ENCODE data around the gene TPP2. TPM values are rescaled to one million over a fixed set of nuclear protein-coding genes. Genes with fewer than 3 reads are reported as not detected.

Gene TPP2
- total RNA-seq, 2 donors from 2014 or later, result 64.2 to 80.6 TPM

GRCh38 chr13:102682727-102683126 is 85.9 kb downstream of the TPP2 start:
- Histone ChIP-seq H3K4me1 (ENCODE audit: control insufficient read depth, insufficient read depth, low read length) (peaks cover 13% of the 10 kb centered on the region), H3K27me3 (ENCODE audit: control insufficient read depth, insufficient read depth, low read length, poor library complexity, severe bottlenecking) (no peaks in the 10 kb centered on the region), H3K9me3 (ENCODE audit: control insufficient read depth, low read length) (no peaks in the 10 kb centered on the region), H3K9ac (ENCODE audit: extremely low read depth, low read length, poor library complexity, severe bottlenecking) (no peak overlapping the region), H3K27ac (ENCODE audit: low read depth, low read length) (no peak overlapping the region), H3K36me3 (ENCODE audit: control insufficient read depth, insufficient read depth, low read length) (peaks cover 30% of the 10 kb centered on the region), H3K4me3 (ENCODE audit: low read length) (no peak overlapping the region)
- Mint-ChIP-seq H3K36me3 (ENCODE audit: low read depth) (peaks cover 14% of the 10 kb centered on the region), H3K27me3 (ENCODE audit: insufficient read depth) (no peaks in the 10 kb centered on the region), H3K9me3 (no peaks in the 10 kb centered on the region), H3K27ac (no peak overlapping the region), H3K4me3 (no peak overlapping the region), H3K4me1 (peaks cover 9% of the 10 kb centered on the region)
- DNase-seq, result no peak
- 90 to 100% methylated on average over 1 to 3 of the region's 3 CpGs for WGBS, 2 experiments (ENCODE audit: insufficient coverage in 1 of 2, insufficient read length in 1 of 2)
- no peak for TF ChIP-seq CTCF (conservative IDR thresholded peaks at IDR 0.05)

GRCh38 chr13:102683637-102684036 is 86.9 kb downstream of the TPP2 start:
- H3K4me1 Mint-ChIP-seq, result peaks cover 15% of the 10 kb centered on the region
- H3K9me3 ChIP-seq (ENCODE audit: control insufficient read depth, low read length), result no peaks in the 10 kb centered on the region

GRCh38 chr13:102686024-102686423 is 89.2 kb downstream of the TPP2 start:
- Mint-ChIP-seq H3K4me3 (no peak overlapping the region), H3K27ac (no peak overlapping the region), H3K36me3 (ENCODE audit: low read depth) (no peaks in the 10 kb centered on the region), H3K4me1 (peaks cover 15% of the 10 kb centered on the region), H3K9me3 (no peaks in the 10 kb centered on the region), H3K27me3 (ENCODE audit: insufficient read depth) (no peaks in the 10 kb centered on the region)
- no peak overlapping the region for H3K4me3 ChIP-seq (ENCODE audit: low read length)
- 89 to 98% methylated on average over 3 of the region's 3 CpGs for WGBS, 2 experiments (ENCODE audit: insufficient coverage in 1 of 2, insufficient read length in 1 of 2)
- H3K4me1 ChIP-seq (ENCODE audit: control insufficient read depth, insufficient read depth, low read length), result peaks cover 13% of the 10 kb centered on the region
- no peak overlapping the region for H3K9ac ChIP-seq (ENCODE audit: extremely low read depth, low read length, poor library complexity, severe bottlenecking)
- H3K27ac ChIP-seq (ENCODE audit: low read depth, low read length), result no peak overlapping the region
- no peak for DNase-seq
- no peaks in the 10 kb centered on the region for H3K36me3 ChIP-seq (ENCODE audit: control insufficient read depth, insufficient read depth, low read length)
- TF ChIP-seq CTCF (conservative IDR thresholded peaks at IDR 0.05), result no peak
- no peaks in the 10 kb centered on the region for H3K27me3 ChIP-seq (ENCODE audit: control insufficient read depth, insufficient read depth, low read length, poor library complexity, severe bottlenecking)
- H3K9me3 ChIP-seq (ENCODE audit: control insufficient read depth, low read length), result no peaks in the 10 kb centered on the region

More at GRCh38 chr13:102683637-102684036, 86.9 kb downstream of the TPP2 start:
- Mint-ChIP-seq H3K27me3 (ENCODE audit: insufficient read depth) (no peaks in the 10 kb centered on the region), H3K4me3 (no peak overlapping the region), H3K36me3 (ENCODE audit: low read depth) (peaks cover 10% of the 10 kb centered on the region), H3K9me3 (no peaks in the 10 kb centered on the region), H3K27ac (no peak overlapping the region)
- no peak for TF ChIP-seq CTCF (conservative IDR thresholded peaks at IDR 0.05)
- no peak overlapping the region for H3K4me3 ChIP-seq (ENCODE audit: low read length)
- H3K4me1 ChIP-seq (ENCODE audit: control insufficient read depth, insufficient read depth, low read length), result peaks cover 13% of the 10 kb centered on the region
- 81% methylated on average over 2 of the region's 2 CpGs; no CpG with 5 or more reads in 1 of the 2 experiments for WGBS, 2 experiments (ENCODE audit: insufficient coverage in 1 of 2, insufficient read length in 1 of 2)
- H3K9ac ChIP-seq (ENCODE audit: extremely low read depth, low read length, poor library complexity, severe bottlenecking), result no peak overlapping the region
- H3K36me3 ChIP-seq (ENCODE audit: control insufficient read depth, insufficient read depth, low read length), result peaks cover 20% of the 10 kb centered on the region
- no peaks in the 10 kb centered on the region for H3K27me3 ChIP-seq (ENCODE audit: control insufficient read depth, insufficient read depth, low read length, poor library complexity, severe bottlenecking)
- no peak overlapping the region for H3K27ac ChIP-seq (ENCODE audit: low read depth, low read length)
- DNase-seq, result no peak

All from endodermal cell (in vitro differentiated cells).